Memory B cell (primary cell): ENCODE measurements around the gene MAST4.

Source experiments
- ATAC-seq: fragments of 150-1000 bp; cut with Tn5 transposase; 2 replicates; pipeline ENCODE4 v1.10.0; 2021; ENCODE audit warnings: low read depth, mild to moderate bottlenecking, moderate library complexity
- DNase-seq, 2 donors: peaks; one replicate each; pipeline ENCODE4 v3.0.0; 2022; ENCODE audit warnings: low spot score in 2 of 2
- H3K27ac Mint-ChIP-seq: one replicate; pipeline ENCODE4 v1.8.0; 2022; ENCODE audit warnings: mild to moderate bottlenecking, moderate library complexity, mixed read lengths
- H3K27me3 Mint-ChIP-seq: one replicate; pipeline ENCODE4 v1.8.0; 2022; ENCODE audit warnings: mixed read lengths
- H3K36me3 Mint-ChIP-seq: one replicate; pipeline ENCODE4 v1.8.0; 2022; ENCODE audit warnings: mild to moderate bottlenecking, mixed read lengths
- H3K4me1 Mint-ChIP-seq: one replicate; pipeline ENCODE4 v1.8.0; 2022; ENCODE audit warnings: mixed read lengths
- H3K4me3 Mint-ChIP-seq: one replicate; pipeline ENCODE4 v1.8.0; 2022; ENCODE audit warnings: mild to moderate bottlenecking, moderate library complexity, mixed read lengths
- H3K9me3 Mint-ChIP-seq: one replicate; pipeline ENCODE4 v1.8.0; 2022; ENCODE audit warnings: mixed read lengths

The MAST4 gene

GRCh38 chr5:67081261-67081660 lies 485.1 kb downstream of the MAST4 start:
- ATAC-seq (no peak), DNase-seq (no peak)
- Mint-ChIP-seq H3K4me1 (peaks cover 4% of the 10 kb centered on the region), H3K27ac (no peak overlapping the region), H3K9me3 (no peaks in the 10 kb centered on the region), H3K4me3 (no peak overlapping the region), H3K27me3 (no peaks in the 10 kb centered on the region), H3K36me3 (peaks cover 2% of the 10 kb centered on the region)

DNA sequence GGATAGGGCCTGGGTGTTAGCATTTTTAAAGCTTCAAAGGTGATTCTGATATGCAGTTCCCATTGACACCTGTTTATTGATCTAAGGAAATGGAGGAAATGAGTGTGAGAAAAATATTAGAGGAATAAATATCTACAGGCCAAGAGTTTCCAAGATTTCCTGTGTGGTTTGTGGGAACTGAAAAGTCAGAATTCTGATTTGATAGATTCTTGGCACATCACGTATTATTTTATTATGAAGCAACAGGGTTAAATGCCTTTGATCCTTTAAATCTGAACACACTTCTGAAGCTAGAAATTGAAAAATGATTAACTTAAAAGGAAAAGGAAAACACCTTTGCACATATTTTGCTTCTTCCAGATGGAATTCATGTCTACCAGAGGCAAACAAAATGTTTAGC lies 486.7 kb downstream of the MAST4 start:
- Mint-ChIP-seq H3K36me3 (peaks cover 2% of the 10 kb centered on the region), H3K4me3 (no peak overlapping the region), H3K4me1 (peaks cover 4% of the 10 kb centered on the region), H3K27ac (no peak overlapping the region), H3K27me3 (no peaks in the 10 kb centered on the region), H3K9me3 (no peaks in the 10 kb centered on the region)
- ATAC-seq (no peak), DNase-seq (no peak)

DNA sequence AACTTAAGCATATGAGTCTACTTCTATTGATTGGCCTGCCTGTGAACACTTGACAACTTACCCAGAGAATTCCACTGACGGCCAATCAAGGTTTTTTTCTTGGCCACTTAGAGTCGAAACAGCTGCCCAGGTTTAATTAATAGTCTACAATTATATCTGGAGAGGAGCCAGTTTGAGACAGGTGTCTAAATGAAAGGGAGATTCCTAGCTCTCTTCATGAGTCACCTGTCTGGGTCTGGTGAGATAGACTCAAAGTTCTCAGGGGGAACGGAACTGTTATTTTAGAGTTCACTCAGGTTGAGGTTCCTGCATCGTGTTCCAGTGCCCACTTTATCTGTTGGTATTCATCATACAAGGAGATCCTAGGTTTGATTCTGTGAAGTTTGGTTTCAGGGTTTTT lies 489.4 kb downstream of the MAST4 start:
- peaks cover 4% of the 10 kb centered on the region for H3K4me1 Mint-ChIP-seq
- H3K36me3 Mint-ChIP-seq, result peaks cover 3% of the 10 kb centered on the region

DNA sequence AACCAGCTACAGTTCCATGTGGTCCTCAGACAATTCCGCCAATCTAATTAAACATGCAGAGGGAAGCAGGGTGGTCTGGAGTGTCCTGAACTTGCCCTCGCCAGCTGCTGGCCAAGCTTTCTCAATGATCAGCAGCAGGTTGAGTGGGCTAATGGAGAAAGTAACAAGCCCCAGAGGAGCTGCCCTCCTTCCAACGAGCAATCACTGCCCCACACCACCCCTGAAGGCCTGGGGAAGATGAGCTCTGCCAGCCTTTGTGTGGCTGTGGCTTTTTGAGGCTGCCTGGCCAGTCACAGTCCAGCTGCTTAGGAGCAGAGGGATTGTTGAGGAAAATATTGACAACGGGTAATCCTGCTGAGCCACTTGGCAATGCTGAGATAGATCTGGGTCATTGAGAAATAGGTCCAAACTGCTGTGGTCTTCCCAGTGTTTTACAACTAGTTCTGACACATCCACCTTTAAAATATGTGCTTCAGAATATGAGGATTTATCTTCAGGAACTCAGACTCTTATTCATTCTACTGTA lies 493.1 kb downstream of the MAST4 start:
- peaks cover 5% of the 10 kb centered on the region for H3K36me3 Mint-ChIP-seq
- ATAC-seq (no peak), DNase-seq (no peak)
- H3K27me3 Mint-ChIP-seq, result no peaks in the 10 kb centered on the region
- H3K27ac Mint-ChIP-seq, result no peak overlapping the region
- no peak overlapping the region for H3K4me3 Mint-ChIP-seq
- H3K9me3 Mint-ChIP-seq, result no peaks in the 10 kb centered on the region
- H3K4me1 Mint-ChIP-seq, result no peaks in the 10 kb centered on the region

More for the DNA sequence above, 489.4 kb downstream of the MAST4 start:
- H3K4me3 Mint-ChIP-seq, result no peak overlapping the region
- no peak for ATAC-seq
- H3K27me3 Mint-ChIP-seq, result no peaks in the 10 kb centered on the region
- H3K27ac Mint-ChIP-seq, result no peak overlapping the region
- no peaks in the 10 kb centered on the region for H3K9me3 Mint-ChIP-seq
- DNase-seq, result no peak

- Mint-ChIP-seq H3K27me3 (no peaks in the 10 kb centered on the region), H3K36me3 (peaks cover 9% of the 10 kb centered on the region), H3K4me3 (no peak overlapping the region), H3K9me3 (no peaks in the 10 kb centered on the region), H3K27ac (no peak overlapping the region), H3K4me1 (no peaks in the 10 kb centered on the region)
- DNase-seq (no peak), ATAC-seq (no peak)
Measured at GRCh38 chr5:67090040-67090439, 493.8 kb downstream of the MAST4 start.

DNA sequence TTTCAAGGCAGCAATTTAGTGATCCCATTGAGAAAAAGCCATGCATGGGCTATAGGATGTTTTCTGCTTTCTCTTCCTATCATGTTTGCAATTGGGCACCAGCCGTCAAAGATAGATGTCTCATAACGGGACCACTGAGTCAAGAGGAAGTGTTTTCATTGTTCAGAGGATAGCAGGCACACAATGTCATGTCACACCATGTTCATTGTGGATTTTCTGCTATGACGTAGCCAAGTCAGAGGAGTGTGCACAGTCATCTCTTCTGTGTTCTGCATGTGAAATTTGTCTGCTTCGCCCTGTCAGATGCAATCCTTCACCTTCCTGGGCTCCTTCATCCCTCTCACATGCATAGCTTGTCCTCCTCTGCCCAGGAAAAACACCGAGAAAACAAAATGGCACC lies 494.4 kb downstream of the MAST4 start:
- Mint-ChIP-seq H3K27ac (no peak overlapping the region), H3K36me3 (peaks cover 9% of the 10 kb centered on the region), H3K4me3 (no peak overlapping the region), H3K4me1 (no peaks in the 10 kb centered on the region), H3K9me3 (no peaks in the 10 kb centered on the region), H3K27me3 (no peaks in the 10 kb centered on the region)
- ATAC-seq (no peak), DNase-seq (no peak)

DNA sequence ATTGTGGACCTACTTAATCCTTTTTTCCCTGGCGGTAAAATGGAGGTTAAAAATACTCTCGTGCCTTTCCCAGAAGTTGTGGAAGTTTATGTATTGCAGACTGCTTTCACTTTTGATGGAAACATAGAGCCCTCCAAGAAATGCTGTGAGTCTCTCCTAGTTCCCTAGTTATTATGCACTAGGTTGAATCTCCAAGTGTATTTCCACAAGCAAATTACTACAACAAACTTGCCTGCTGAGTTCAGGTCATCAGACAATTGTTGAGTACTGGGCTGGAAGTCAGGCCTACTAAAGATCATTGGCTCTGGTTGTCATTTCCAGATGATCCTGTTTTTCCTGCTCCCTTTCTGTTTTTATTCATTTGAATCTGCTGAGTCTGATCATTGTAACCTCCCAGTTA lies 496.3 kb downstream of the MAST4 start:
- Mint-ChIP-seq H3K4me1 (no peaks in the 10 kb centered on the region), H3K36me3 (peaks cover 9% of the 10 kb centered on the region), H3K4me3 (no peak overlapping the region), H3K9me3 (no peaks in the 10 kb centered on the region), H3K27ac (no peak overlapping the region), H3K27me3 (no peaks in the 10 kb centered on the region)
- DNase-seq, result no peak
- ATAC-seq, result no peak

- Mint-ChIP-seq H3K4me1 (no peaks in the 10 kb centered on the region), H3K4me3 (no peak overlapping the region), H3K36me3 (peaks cover 9% of the 10 kb centered on the region), H3K9me3 (no peaks in the 10 kb centered on the region), H3K27me3 (no peaks in the 10 kb centered on the region), H3K27ac (no peak overlapping the region)
- no peak for DNase-seq
- ATAC-seq, result no peak
Measured at GRCh38 chr5:67093279-67093678, 497.1 kb downstream of the MAST4 start.

DNA sequence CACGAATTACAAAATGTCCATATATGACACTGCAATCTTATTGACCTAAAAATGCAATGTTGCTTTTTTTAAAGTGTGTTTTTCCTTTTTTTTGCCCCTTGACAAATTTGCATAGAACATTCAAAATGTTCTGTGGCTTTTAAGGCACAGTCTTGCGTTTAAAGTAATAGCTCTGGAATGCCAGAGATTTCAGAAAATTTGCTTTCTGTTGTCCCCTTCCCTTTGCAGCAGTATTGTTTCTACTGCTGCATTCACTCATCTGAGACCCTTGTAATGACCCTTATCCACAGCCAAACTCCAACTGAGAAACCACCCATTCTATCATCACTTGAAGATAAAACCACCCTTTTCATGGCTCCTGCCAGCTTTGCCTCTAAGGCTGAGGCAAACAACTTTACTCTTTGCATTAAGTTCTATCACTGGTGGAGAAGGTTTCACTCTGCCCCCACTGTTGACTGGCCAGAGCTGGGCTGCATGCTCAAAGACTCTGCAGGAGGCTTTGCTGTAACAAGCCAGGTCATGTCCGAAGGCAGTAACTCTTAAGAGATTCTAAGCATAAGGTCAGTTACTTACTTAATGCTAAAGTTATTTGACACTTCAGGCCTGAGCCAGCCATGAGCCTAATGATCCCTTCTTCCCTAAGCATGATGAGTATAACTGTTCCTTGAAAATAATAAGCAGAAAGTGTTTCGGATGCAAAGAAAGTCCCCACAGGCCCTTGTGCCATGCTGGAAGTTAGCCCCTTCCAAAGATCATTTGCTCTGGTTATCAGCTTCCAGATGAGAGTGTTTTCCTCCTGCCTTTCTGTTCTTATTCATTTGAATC lies 498.5 kb downstream of the MAST4 start:
- DNase-seq, result no peak
- ATAC-seq, result no peak
- Mint-ChIP-seq H3K9me3 (no peaks in the 10 kb centered on the region), H3K4me3 (no peak overlapping the region), H3K4me1 (no peaks in the 10 kb centered on the region), H3K27ac (no peak overlapping the region), H3K36me3 (peaks cover 9% of the 10 kb centered on the region), H3K27me3 (no peaks in the 10 kb centered on the region)

DNA sequence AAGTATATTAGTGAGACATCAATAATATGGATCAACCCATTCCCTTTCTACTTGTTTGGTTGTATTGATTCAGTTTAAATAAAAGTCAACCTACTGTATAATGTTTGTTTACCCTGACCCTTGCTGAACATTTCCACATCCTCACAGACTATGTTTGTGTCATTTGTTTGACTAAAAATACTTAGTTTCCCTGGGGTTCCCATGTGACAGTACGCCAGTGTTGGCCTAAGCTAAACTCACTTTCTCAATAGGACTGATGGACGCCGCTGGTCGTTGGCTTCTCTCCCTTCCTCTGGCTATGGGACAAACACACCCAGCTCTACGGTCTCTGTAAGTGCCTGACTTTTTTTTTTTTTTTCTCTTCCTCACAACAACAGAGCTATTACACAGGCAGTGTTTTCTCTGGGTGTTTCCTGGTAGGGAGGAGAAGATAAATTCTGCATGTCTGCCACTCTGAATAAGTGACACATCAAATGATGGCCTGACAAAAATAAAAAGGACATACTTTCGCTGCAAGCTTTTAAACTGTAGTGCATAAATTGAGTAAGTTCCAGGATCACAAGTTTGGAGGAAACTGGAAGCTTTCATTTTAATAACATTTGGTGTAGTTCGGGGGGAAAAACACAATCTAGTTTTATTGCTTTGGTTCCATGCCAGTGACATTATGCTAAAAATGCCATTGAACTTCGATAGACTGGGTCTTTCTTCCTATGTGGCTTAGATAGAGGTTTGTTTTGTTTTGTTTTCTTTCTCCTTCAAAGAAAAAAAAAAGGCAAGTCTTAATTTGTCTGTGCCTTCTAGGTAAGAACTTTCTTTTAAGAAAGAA lies 499.4 kb downstream of the MAST4 start:
- Mint-ChIP-seq H3K4me1 (no peaks in the 10 kb centered on the region), H3K9me3 (no peaks in the 10 kb centered on the region), H3K27me3 (no peaks in the 10 kb centered on the region), H3K4me3 (no peak overlapping the region), H3K27ac (no peak overlapping the region), H3K36me3 (peaks cover 10% of the 10 kb centered on the region)
- no peak for DNase-seq
- ATAC-seq, result no peak

DNA sequence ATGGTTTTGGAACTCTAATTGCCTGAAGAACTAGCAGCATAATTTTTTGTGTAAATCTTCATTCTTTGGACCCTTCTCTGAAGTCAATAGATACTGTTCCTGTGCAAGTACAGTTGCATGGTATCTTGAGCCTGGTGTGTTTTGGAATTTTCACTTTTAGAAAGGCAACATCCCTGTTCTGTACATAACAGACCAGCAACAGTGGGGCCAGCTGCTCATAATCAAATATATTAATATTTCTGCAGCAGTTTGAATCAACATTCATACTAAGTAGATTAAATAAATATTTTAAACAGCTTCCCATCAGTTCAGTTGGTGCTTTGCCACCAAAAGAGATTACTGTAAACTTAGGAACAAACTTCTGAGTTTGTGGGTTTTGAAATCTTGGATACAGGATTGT lies 502.5 kb downstream of the MAST4 start:
- peaks cover 13% of the 10 kb centered on the region for H3K36me3 Mint-ChIP-seq
- DNase-seq (no peak), ATAC-seq (no peak)
- no peaks in the 10 kb centered on the region for H3K4me1 Mint-ChIP-seq
- no peaks in the 10 kb centered on the region for H3K27me3 Mint-ChIP-seq
- H3K4me3 Mint-ChIP-seq, result no peak overlapping the region
- no peaks in the 10 kb centered on the region for H3K9me3 Mint-ChIP-seq
- H3K27ac Mint-ChIP-seq, result no peak overlapping the region

DNA sequence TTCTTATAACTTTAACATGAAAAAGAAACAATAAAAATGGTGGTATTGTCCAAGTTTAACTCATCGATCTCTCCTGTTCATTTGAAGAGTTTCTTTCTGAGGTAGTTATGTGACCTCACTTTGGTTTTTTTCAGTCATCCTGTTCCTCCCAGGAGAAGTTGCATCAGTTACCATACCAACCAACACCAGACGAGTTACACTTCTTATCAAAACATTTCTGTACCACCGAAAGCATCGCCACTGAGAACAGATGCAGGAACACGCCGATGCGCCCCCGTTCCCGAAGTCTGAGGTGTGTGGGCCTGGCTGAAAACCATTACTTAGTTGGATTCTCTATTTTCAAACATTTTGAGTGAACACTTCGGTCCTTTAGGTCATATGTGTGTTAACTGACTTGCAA lies 504.1 kb downstream of the MAST4 start:
- Mint-ChIP-seq H3K27ac (no peak overlapping the region), H3K4me3 (no peak overlapping the region)

GRCh38 chr5:67102708-67103107 lies 506.5 kb downstream of the MAST4 start:
- ATAC-seq (no peak), DNase-seq (no peak)
- H3K9me3 Mint-ChIP-seq, result no peaks in the 10 kb centered on the region
- no peaks in the 10 kb centered on the region for H3K4me1 Mint-ChIP-seq
- no peaks in the 10 kb centered on the region for H3K27me3 Mint-ChIP-seq
- peaks cover 21% of the 10 kb centered on the region for H3K36me3 Mint-ChIP-seq
- no peak overlapping the region for H3K4me3 Mint-ChIP-seq
- H3K27ac Mint-ChIP-seq, result no peak overlapping the region

More for the DNA sequence above, 504.1 kb downstream of the MAST4 start:
- ATAC-seq (no peak), DNase-seq (no peak)
- Mint-ChIP-seq H3K27me3 (no peaks in the 10 kb centered on the region), H3K9me3 (no peaks in the 10 kb centered on the region), H3K4me1 (no peaks in the 10 kb centered on the region), H3K36me3 (peaks cover 12% of the 10 kb centered on the region)

- ATAC-seq (no peak), DNase-seq (no peak)
- no peaks in the 10 kb centered on the region for H3K4me1 Mint-ChIP-seq
- H3K9me3 Mint-ChIP-seq, result no peaks in the 10 kb centered on the region
- peaks cover 21% of the 10 kb centered on the region for H3K36me3 Mint-ChIP-seq
- H3K27me3 Mint-ChIP-seq, result no peaks in the 10 kb centered on the region
- no peak overlapping the region for H3K27ac Mint-ChIP-seq
- no peak overlapping the region for H3K4me3 Mint-ChIP-seq
Measured at GRCh38 chr5:67104859-67105258, 508.7 kb downstream of the MAST4 start.
